Testis (tissue), 3 donors: Measurements from ENCODE around the gene BAZ1B. TPM values are rescaled to one million over a fixed set of nuclear protein-coding genes. Genes with fewer than 3 reads are reported as not detected.
A peak's percentile ranks its signal among the peaks of the same experiment; 100 is the strongest.

Experiments
- DNase-seq: peaks from one replicate; pipeline ENCODE4 v3.0.0-alpha.2; 2019
- H3K27ac ChIP-seq, 2 donors: fragments of 200-600 bp; sonication (generic); one replicate each; pipeline ENCODE4 v1.5.1; 2019
- H3K27me3 ChIP-seq: fragments of 200-600 bp; sonication (generic); one replicate; pipeline ENCODE4 v1.5.1; 2019
- H3K36me3 ChIP-seq: fragments of 200-600 bp; sonication (generic); one replicate; pipeline ENCODE4 v1.5.1; 2017; ENCODE audit warnings: low read depth; ENCODE audit errors: missing control alignments
- H3K4me1 ChIP-seq: fragments of 200-600 bp; sonication (generic); one replicate; pipeline ENCODE4 v1.5.1; 2019
- H3K4me3 ChIP-seq, 2 donors: fragments of 200-600 bp; sonication (generic); one replicate each; pipeline ENCODE4 v1.5.1; 2017 to 2019
- H3K9me3 ChIP-seq: fragments of 200-600 bp; sonication (generic); one replicate; pipeline ENCODE4 v1.5.1; 2017
- CTCF ChIP-seq, 3 experiments: fragments of 450-650 bp in 2 of 3; fragments of 200-600 bp in 1 of 3; sonication (generic) in 1 of 3; IDR thresholded peaks; one replicate each; pipeline ENCODE4 v1.5.1; 2016 to 2019; ENCODE audit warnings: antibody characterized with exemption in 3 of 3, mild to moderate bottlenecking in 2 of 3, moderate library complexity in 1 of 3
- POLR2A ChIP-seq: fragments of 450-650 bp; IDR thresholded peaks from one replicate; pipeline ENCODE4 v1.6.1; 2017; ENCODE audit warnings: antibody characterized with exemption, mild to moderate bottlenecking, moderate library complexity
- WGBS, 2 donors: methylation state at CpG; one replicate each; pipeline ENCODE4 v1.1.5; 2018; 5-methylcytosine and 5-hydroxymethylcytosine counted together
- intact Hi-C: fragments of 100-400 bp; cut with DNase I; formaldehyde crosslinking; loops from one replicate; pipeline ENCODE4 v1.15.1; 2023; ENCODE audit warnings: low total_unique reads
- polyA plus RNA-seq: library from polyadenylated mRNA; stranded (reverse); fragments of 350-450 nt; fragmentation: Illumina TruSeq; extraction: RNeasy Lipid Tissue Mini Kit (QIAGEN cat#74804); gene quantifications from one replicate; pipeline ENCODE4 v1.2.3, GENCODE V29; 2014; ENCODE audit warnings: low read depth, low replicate concordance; ENCODE audit not compliant: insufficient read depth
- total RNA-seq, 2 donors: library from RNA; depleted of rRNA; stranded (reverse); fragments of >200 nt; gene quantifications; one replicate each; pipeline ENCODE4 v1.2.3, GENCODE V29; 2016

Gene BAZ1B
- total and polyA plus RNA-seq, 3 donors from 2014 or later = 30.8 to 72.8 (median 59.4) TPM

- 79 to 84% methylated on average over 8 to 11 of the region's 11 CpGs for WGBS, 2 donors
- TF ChIP-seq POLR2A (no peak), CTCF (IDR thresholded peaks at IDR 0.05) (no peak)
- Histone ChIP-seq H3K4me3 (no peak overlapping the region), H3K9me3 (no peaks in the 10 kb centered on the region), H3K4me1 (no peaks in the 10 kb centered on the region), H3K27me3 (no peaks in the 10 kb centered on the region), H3K36me3 (no peaks in the 10 kb centered on the region), H3K27ac (no peak overlapping the region)
- peak; percentile 12 for DNase-seq
- intact Hi-C loops = no loop called here
Observed at GRCh38 chr7:73442903-73443500, 79.1 kb downstream of the BAZ1B start.

DNA sequence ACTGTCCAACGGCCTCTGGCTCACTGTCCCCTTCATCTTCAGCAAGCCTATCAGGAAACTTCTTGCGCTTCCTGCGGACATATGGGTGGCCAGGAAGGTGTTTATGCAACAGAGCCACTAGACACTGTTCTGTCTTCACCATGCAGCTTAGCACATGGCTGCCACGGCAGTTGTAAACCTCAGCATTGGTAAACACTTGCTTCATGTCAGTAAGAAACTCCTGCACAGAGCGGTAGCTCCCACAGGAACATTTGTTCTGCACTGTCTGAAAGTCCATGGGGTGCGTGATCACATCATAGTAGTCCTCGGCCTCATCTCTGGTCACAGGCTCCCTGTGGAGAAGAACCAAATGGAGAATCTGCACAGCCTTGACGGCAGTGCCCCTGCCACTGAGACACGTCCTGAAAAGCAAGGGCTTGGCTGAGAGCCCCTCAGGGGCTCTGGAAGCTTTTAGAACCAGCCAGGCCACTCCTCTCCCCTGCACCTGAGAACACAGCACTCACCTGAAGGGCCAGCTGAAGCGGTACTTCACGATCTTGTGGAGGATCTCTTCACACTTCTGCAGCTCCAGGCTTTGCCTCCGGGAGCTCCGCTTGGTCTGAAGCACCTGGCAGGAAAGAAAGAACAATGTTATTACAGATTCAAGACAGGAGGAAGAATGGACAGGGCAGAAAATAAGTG is 79.7 kb downstream of the BAZ1B start:
- DNase-seq = no peak
- no peaks in the 10 kb centered on the region for H3K36me3 ChIP-seq

DNA sequence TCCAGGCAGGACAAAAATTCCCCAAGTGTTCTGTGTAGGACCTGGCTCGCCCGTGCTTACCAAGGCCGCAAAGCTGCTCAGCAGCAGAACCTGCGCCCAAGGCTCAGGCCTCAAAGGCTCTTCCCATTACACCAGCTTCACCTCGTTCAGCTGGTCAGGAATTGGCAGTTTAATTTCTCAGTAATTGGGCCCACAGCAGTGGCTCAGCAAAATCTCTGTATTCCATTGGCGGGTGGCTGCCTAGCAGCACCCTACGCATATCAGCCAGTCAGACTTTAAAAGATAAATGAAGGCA is 82.7 kb downstream of the BAZ1B start:
- Histone ChIP-seq H3K4me3 (no peak overlapping the region), H3K9me3 (no peaks in the 10 kb centered on the region), H3K27me3 (no peaks in the 10 kb centered on the region), H3K4me1 (peaks cover 8% of the 10 kb centered on the region), H3K27ac (no peak overlapping the region), H3K36me3 (no peaks in the 10 kb centered on the region)
- no peak for TF ChIP-seq CTCF (IDR thresholded peaks at IDR 0.05)
- 86 to 89% methylated on average over 3 to 7 of the region's 7 CpGs for WGBS, 2 donors
- intact Hi-C loops = no loop called here
- DNase-seq = no peak

More for the DNA sequence above, 79.7 kb downstream of the BAZ1B start:
- H3K27ac ChIP-seq = no peak overlapping the region
- intact Hi-C loops = no loop called here
- TF ChIP-seq CTCF (IDR thresholded peaks at IDR 0.05) (no peak), POLR2A (no peak)
- 82 to 89% methylated on average over 11 to 13 of the region's 13 CpGs for WGBS, 2 donors
- H3K9me3 ChIP-seq = no peaks in the 10 kb centered on the region
- no peak overlapping the region for H3K4me3 ChIP-seq
- H3K27me3 ChIP-seq = no peaks in the 10 kb centered on the region
- H3K4me1 ChIP-seq = no peaks in the 10 kb centered on the region

DNA sequence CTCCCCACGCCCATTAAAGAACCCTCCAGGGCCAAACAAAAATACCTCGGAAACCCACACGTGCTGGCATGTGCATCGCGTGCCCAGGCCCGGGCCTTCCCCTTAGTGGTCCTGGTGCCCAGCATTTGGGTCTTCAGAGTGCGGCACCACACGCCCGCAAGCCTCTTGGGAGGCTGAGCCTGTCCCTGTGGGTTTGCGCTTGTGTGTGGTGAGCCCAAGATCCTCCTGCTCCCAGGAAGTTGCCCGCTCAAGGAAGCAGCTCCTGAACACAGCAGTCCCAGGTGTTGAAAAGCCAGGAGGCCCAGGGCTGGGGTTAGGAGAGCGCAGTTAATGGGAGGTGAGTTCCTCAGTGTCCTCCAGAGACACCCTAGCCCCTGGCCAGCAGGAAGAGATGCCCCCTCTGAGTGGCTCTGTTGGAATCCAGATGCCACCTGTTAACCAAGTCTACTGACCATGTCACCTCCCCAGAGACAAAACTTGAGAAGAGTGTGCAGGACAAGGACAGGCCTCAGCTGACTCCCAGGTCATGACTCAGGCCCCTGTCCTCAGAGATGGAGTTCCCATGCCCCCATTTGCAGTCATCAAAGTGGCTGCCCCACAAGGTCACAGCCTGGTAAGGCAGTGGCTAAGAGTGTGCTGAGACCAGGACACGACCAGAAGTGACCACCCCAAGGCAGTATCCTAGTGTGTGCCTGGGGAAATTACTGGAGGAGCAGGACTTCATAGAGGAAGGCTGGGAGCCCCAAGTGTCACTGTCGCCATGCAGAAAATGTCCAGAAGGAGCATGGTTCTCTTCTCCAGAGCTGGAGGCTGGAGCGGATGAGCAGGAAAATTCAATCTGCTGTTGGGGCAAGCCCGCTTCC is 83.3 kb downstream of the BAZ1B start:
- Histone ChIP-seq H3K4me1 (peaks cover 8% of the 10 kb centered on the region), H3K27ac (no peak overlapping the region), H3K4me3 (no peak overlapping the region), H3K36me3 (no peaks in the 10 kb centered on the region), H3K27me3 (no peaks in the 10 kb centered on the region), H3K9me3 (no peaks in the 10 kb centered on the region)
- no peak for DNase-seq
- TF ChIP-seq CTCF (IDR thresholded peaks at IDR 0.05) = no peak
- TF ChIP-seq POLR2A = no peak
- intact Hi-C loops = no loop called here
- WGBS, 2 donors = 87 to 97% methylated on average over 5 to 16 of the region's 16 CpGs
